CD4-positive, alpha-beta T cell (primary cell): ENCODE data around the gene MAGI1. TPM values are rescaled to one million over a fixed set of nuclear protein-coding genes. Genes with fewer than 3 reads are reported as not detected.

Source experiments
- ATAC-seq: fragments of 200-7000 bp; cut with Tn5 transposase; one replicate; pipeline ENCODE4 v1.10.0; 2022; ENCODE audit warnings: mild to moderate bottlenecking; ENCODE audit not compliant: poor library complexity
- CTCF ChIA-PET: fragments of 350-600 bp; sonication (Branson Sonifier 250); formaldehyde crosslinking; loops from one replicate; lab custom pipeline; 2021; ENCODE audit warnings: antibody characterized with exemption, inconsistent platforms; lab: Charles Lee
- POLR2A ChIA-PET: fragments of 350-600 bp; sonication (Branson Sonifier 250); formaldehyde crosslinking; loops from one replicate; lab custom pipeline; 2021; ENCODE audit warnings: antibody characterized with exemption, inconsistent platforms; lab: Charles Lee
- DNase-seq, 14 experiments: peaks; one replicate each; pipeline ENCODE4 v3.0.0-alpha.2; 2013 to 2020; ENCODE audit warnings: mixed read lengths in 2 of 14
- H3K27ac ChIP-seq, 2 donors: one replicate each; pipeline versions ENCODE4 v1.5.1 to v1.7.0; 2013; ENCODE audit warnings: low read length in 2 of 2, low read depth in 1 of 2, mild to moderate bottlenecking in 1 of 2
- H3K27me3 ChIP-seq, 2 experiments: 1 replicate in 1 of 2; 2 replicates in 1 of 2; pipeline versions ENCODE4 v1.6.1 to v1.7.0; 2013; ENCODE audit warnings: low read length in 2 of 2, control low read depth in 1 of 2, mild to moderate bottlenecking in 1 of 2, moderate library complexity in 1 of 2; ENCODE audit not compliant: insufficient read depth in 2 of 2, control insufficient read depth in 1 of 2
- H3K36me3 ChIP-seq: one replicate; pipeline ENCODE4 v1.6.1; 2013; ENCODE audit warnings: low read length, control low read depth; ENCODE audit not compliant: insufficient read depth
- H3K4me1 ChIP-seq: one replicate; pipeline ENCODE4 v1.6.1; 2013; ENCODE audit warnings: low read length, control low read depth; ENCODE audit not compliant: insufficient read depth
- H3K4me3 ChIP-seq: one replicate; pipeline ENCODE4 v1.5.1; 2013; ENCODE audit warnings: mild to moderate bottlenecking, low read length, moderate library complexity
- H3K9me3 ChIP-seq, 2 experiments: 1 replicate in 1 of 2; 2 replicates in 1 of 2; pipeline versions ENCODE4 v1.6.1 to v1.7.0; 2013; ENCODE audit warnings: low read length in 2 of 2, mild to moderate bottlenecking in 2 of 2, control low read depth in 1 of 2, moderate library complexity in 1 of 2; ENCODE audit not compliant: control insufficient read depth in 1 of 2, insufficient read depth in 1 of 2
- H3K27ac Mint-ChIP-seq: one replicate; pipeline ENCODE4 v1.8.0; 2020; ENCODE audit warnings: mixed read lengths
- H3K27me3 Mint-ChIP-seq: one replicate; pipeline ENCODE4 v1.8.0; 2021; ENCODE audit warnings: mixed read lengths
- H3K36me3 Mint-ChIP-seq: one replicate; pipeline ENCODE4 v1.8.0; 2021; ENCODE audit warnings: low read depth, mixed read lengths
- H3K4me1 Mint-ChIP-seq: one replicate; pipeline ENCODE4 v1.8.0; 2021; ENCODE audit warnings: low read depth, mixed read lengths
- H3K4me3 Mint-ChIP-seq: one replicate; pipeline ENCODE4 v1.8.0; 2020; ENCODE audit warnings: mild to moderate bottlenecking, mixed read lengths
- H3K9me3 Mint-ChIP-seq: one replicate; pipeline ENCODE4 v1.8.0; 2020; ENCODE audit warnings: mixed read lengths
- CTCF ChIP-seq: fragments of 200-600 bp; IDR thresholded peaks from one replicate; pipeline ENCODE4 v1.8.0; 2022; ENCODE audit warnings: antibody characterized with exemption, mild to moderate bottlenecking
- intact Hi-C, 2 experiments: fragments of 100-400 bp; cut with DNase I in 1 of 2; cut with micrococcal nuclease in 1 of 2; formaldehyde crosslinking; loops; one replicate each; pipeline versions ENCODE4 v1.15.1 to v1.9.0; 2023 to 2025; cut with DNase I, micrococcal nuclease
- total RNA-seq, 174 experiments: library from RNA in 2 of 174; stranded (reverse) in 2 of 174; gene quantifications; one replicate each; pipeline ENCODE4 v1.2.3 and lab custom pipeline; 2021 to 2026

Gene MAGI1
- total RNA-seq, 2 experiments from 2014 or later, result not detected

GRCh38 chr3:65944252-65944651 lies 94.5 kb downstream of the MAGI1 start:
- DNase-seq (no peak), ATAC-seq (no peak)
- H3K4me3 Mint-ChIP-seq, result no peak overlapping the region
- H3K27me3 Mint-ChIP-seq, result peaks cover 10% of the 10 kb centered on the region
- POLR2A ChIA-PET, result no interaction called here
- H3K9me3 ChIP-seq, result no peaks in the 10 kb centered on the region
- H3K27ac Mint-ChIP-seq, result no peak overlapping the region
- TF ChIP-seq CTCF, result no peak
- no peak overlapping the region for H3K4me3 ChIP-seq
- H3K4me1 Mint-ChIP-seq, result no peaks in the 10 kb centered on the region
- H3K9me3 Mint-ChIP-seq, result no peaks in the 10 kb centered on the region
- H3K36me3 Mint-ChIP-seq, result no peaks in the 10 kb centered on the region
- H3K36me3 ChIP-seq, result no peaks in the 10 kb centered on the region
- intact Hi-C loops, result no loop called here
- H3K4me1 ChIP-seq, result no peaks in the 10 kb centered on the region
- CTCF ChIA-PET, result no interaction called here
- H3K27ac ChIP-seq, result no peak overlapping the region
- no peaks in the 10 kb centered on the region for H3K27me3 ChIP-seq

- H3K4me1 Mint-ChIP-seq, result no peaks in the 10 kb centered on the region
- POLR2A ChIA-PET, result no interaction called here
Measured at GRCh38 chr3:65939801-65940246, 98.9 kb downstream of the MAGI1 start.

DNA sequence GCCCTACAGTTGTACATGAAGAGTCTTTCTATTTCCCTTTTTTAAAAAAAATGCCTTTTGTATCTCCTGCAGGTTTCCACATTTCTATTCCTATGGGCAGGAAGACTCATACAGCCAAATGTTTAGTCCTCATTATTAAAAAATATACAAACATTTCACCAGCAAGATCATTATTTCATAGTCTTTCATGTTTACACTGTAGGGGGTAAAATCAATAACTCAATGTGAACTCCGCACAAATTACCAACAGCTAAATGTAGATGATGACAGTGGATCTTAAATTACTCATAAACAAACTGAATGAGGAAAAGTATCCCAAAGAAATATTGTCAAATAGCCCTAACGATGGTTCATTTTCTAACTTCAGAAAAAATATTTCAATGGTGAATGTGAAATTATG lies 99.5 kb downstream of the MAGI1 start:
- TF ChIP-seq CTCF, result no peak
- ChIA-PET POLR2A (no interaction called here), CTCF (no interaction called here)
- DNase-seq (no peak), ATAC-seq (no peak)
- no peak overlapping the region for H3K27ac Mint-ChIP-seq
- H3K4me3 Mint-ChIP-seq, result no peak overlapping the region
- Histone ChIP-seq H3K9me3 (peaks cover 0 to under 1% of the 10 kb centered on the region in 2 experiments), H3K27ac (no peak overlapping the region), H3K36me3 (no peaks in the 10 kb centered on the region), H3K4me1 (no peaks in the 10 kb centered on the region), H3K4me3 (no peak overlapping the region), H3K27me3 (no peaks in the 10 kb centered on the region)
- no peaks in the 10 kb centered on the region for H3K4me1 Mint-ChIP-seq
- H3K36me3 Mint-ChIP-seq, result no peaks in the 10 kb centered on the region
- no peaks in the 10 kb centered on the region for H3K9me3 Mint-ChIP-seq
- intact Hi-C loops, result no loop called here
- H3K27me3 Mint-ChIP-seq, result peaks cover 6% of the 10 kb centered on the region

More at GRCh38 chr3:65939801-65940246, 98.9 kb downstream of the MAGI1 start:
- H3K36me3 ChIP-seq, result no peaks in the 10 kb centered on the region
- CTCF ChIA-PET, result no interaction called here
- intact Hi-C loops, result no loop called here
- no peak for TF ChIP-seq CTCF
- Mint-ChIP-seq H3K27me3 (peaks cover 6% of the 10 kb centered on the region), H3K4me3 (no peak overlapping the region), H3K9me3 (no peaks in the 10 kb centered on the region), H3K27ac (no peak overlapping the region), H3K36me3 (no peaks in the 10 kb centered on the region)
- no peak for ATAC-seq
- no peak for DNase-seq
- H3K4me1 ChIP-seq, result no peaks in the 10 kb centered on the region
- no peaks in the 10 kb centered on the region for H3K9me3 ChIP-seq
- no peak overlapping the region for H3K27ac ChIP-seq
- H3K4me3 ChIP-seq, result no peak overlapping the region
- H3K27me3 ChIP-seq, result no peaks in the 10 kb centered on the region
